Uterus (tissue), 4 donors: ENCODE results near the gene RAD51B. TPM values are rescaled to one million over a fixed set of nuclear protein-coding genes. Genes with fewer than 3 reads are reported as not detected.

Source experiments
- DNase-seq, 2 donors: peaks; one replicate each; pipeline ENCODE4 v3.0.0-alpha.2; 2019 to 2020
- H3K27ac ChIP-seq, 2 donors: fragments of 200-600 bp; sonication (generic); 1 replicate in 1 of 2; 2 replicates in 1 of 2; pipeline ENCODE4 v1.5.1; 2016 to 2018
- H3K27me3 ChIP-seq, 2 donors: fragments of 200-600 bp; sonication (generic); one replicate each; pipeline ENCODE4 v1.5.1; 2018 to 2019; ENCODE audit warnings: control low read depth in 1 of 2
- H3K36me3 ChIP-seq, 2 donors: fragments of 200-600 bp; sonication (generic); one replicate each; pipeline ENCODE4 v1.5.1; 2019; ENCODE audit warnings: control low read depth in 1 of 2
- H3K4me1 ChIP-seq, 2 donors: fragments of 200-600 bp; sonication (generic); one replicate each; pipeline ENCODE4 v1.5.1; 2018 to 2019; ENCODE audit warnings: control low read depth in 1 of 2
- H3K4me3 ChIP-seq, 2 donors: fragments of 200-600 bp; sonication (generic); 1 replicate in 1 of 2; 2 replicates in 1 of 2; pipeline ENCODE4 v1.5.1; 2018 to 2019; ENCODE audit warnings: mild to moderate bottlenecking in 1 of 2
- H3K9me3 ChIP-seq, 2 donors: fragments of 200-600 bp; sonication (generic); one replicate each; pipeline ENCODE4 v1.5.1; 2019; ENCODE audit warnings: control low read depth in 1 of 2
- CTCF ChIP-seq, 4 experiments: fragments of 200-600 bp in 2 of 4; fragments of 450-650 bp in 2 of 4; sonication (generic) in 2 of 4; IDR thresholded peaks; one replicate each; pipeline ENCODE4 v1.5.1; 2016 to 2019; ENCODE audit warnings: antibody characterized with exemption in 4 of 4, mild to moderate bottlenecking in 2 of 4, moderate library complexity in 1 of 4
- POLR2A ChIP-seq, 2 donors: fragments of 450-650 bp; IDR thresholded peaks; one replicate each; pipeline ENCODE4 v1.6.1; 2016; ENCODE audit warnings: antibody characterized with exemption in 2 of 2, mild to moderate bottlenecking in 1 of 2, moderate library complexity in 1 of 2
- intact Hi-C: fragments of 100-400 bp; cut with DNase I; formaldehyde crosslinking; loops from one replicate; pipeline ENCODE4 v1.15.1; 2023; ENCODE audit warnings: low total_unique reads
- total RNA-seq, 4 donors: library from RNA; depleted of rRNA in 3 of 4; stranded (reverse); fragments of >200 nt in 3 of 4; gene quantifications; one replicate each; pipeline versions ENCODE4 v1.1.0 to v1.2.4, GENCODE V29; 2014 to 2023
- donor health status: DM: yes; HTN: yes; CAD: no.

The RAD51B gene
- total RNA-seq, 4 donors from 2014 or later = 29.5 to 100.0 (median 70.3) TPM

- H3K4me3 ChIP-seq = no peak overlapping the region
- no peak for TF ChIP-seq CTCF (IDR thresholded peaks at IDR 0.05)
- no peak for TF ChIP-seq POLR2A (IDR thresholded peaks at IDR 0.05)
- intact Hi-C loops = no loop called here
- no peaks in the 10 kb centered on the region for H3K36me3 ChIP-seq
- H3K27me3 ChIP-seq = no peaks in the 10 kb centered on the region
- peaks cover 0 to 19% of the 10 kb centered on the region in 2 donors for H3K4me1 ChIP-seq
- H3K27ac ChIP-seq = peak overlapping the region; percentile 66 to 89
- no peak for DNase-seq
- H3K9me3 ChIP-seq = no peaks in the 10 kb centered on the region
Measured at GRCh38 chr14:68230950-68231717, 411.6 kb downstream of the RAD51B start.

DNA sequence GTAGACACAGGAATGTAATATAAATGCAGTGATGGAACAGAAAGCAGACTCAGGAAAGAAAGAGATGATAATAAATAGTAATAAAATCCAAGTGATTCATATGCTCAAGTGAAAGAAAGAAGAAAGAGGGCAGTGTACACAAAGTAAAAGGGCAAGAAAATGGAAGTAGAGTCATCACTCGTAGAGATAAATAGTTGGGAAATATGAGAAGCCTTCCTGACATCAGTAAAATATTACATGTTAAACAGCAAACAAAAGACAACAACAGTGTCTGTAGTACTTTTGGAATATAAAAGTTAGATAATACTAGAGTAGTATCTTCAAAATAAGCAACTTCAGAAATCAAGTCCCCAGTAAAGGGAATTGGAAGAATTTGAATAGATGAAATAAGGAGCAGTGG, 412.3 kb downstream of the RAD51B start:
- Histone ChIP-seq H3K4me1 (peaks cover 0 to 19% of the 10 kb centered on the region in 2 donors), H3K36me3 (no peaks in the 10 kb centered on the region), H3K27me3 (no peaks in the 10 kb centered on the region), H3K4me3 (no peak overlapping the region), H3K27ac (peak overlapping the region; percentile 66 to 89), H3K9me3 (no peaks in the 10 kb centered on the region)
- TF ChIP-seq POLR2A (IDR thresholded peaks at IDR 0.05) (no peak), CTCF (IDR thresholded peaks at IDR 0.05) (peak in 2 of 4 experiments; percentile 6 to 7)
- intact Hi-C loops = no loop called here
- DNase-seq = no peak

GRCh38 chr14:68232300-68233055, 412.9 kb downstream of the RAD51B start:
- intact Hi-C loops = no loop called here
- TF ChIP-seq CTCF (IDR thresholded peaks at IDR 0.05) (no peak), POLR2A (IDR thresholded peaks at IDR 0.05) (no peak)
- Histone ChIP-seq H3K9me3 (no peaks in the 10 kb centered on the region), H3K36me3 (no peaks in the 10 kb centered on the region), H3K4me3 (no peak overlapping the region), H3K4me1 (peaks cover 0 to 19% of the 10 kb centered on the region in 2 donors), H3K27ac (peak overlapping the region; percentile 66 to 89), H3K27me3 (no peaks in the 10 kb centered on the region)
- peak; percentile 66 to 90 for DNase-seq

DNA sequence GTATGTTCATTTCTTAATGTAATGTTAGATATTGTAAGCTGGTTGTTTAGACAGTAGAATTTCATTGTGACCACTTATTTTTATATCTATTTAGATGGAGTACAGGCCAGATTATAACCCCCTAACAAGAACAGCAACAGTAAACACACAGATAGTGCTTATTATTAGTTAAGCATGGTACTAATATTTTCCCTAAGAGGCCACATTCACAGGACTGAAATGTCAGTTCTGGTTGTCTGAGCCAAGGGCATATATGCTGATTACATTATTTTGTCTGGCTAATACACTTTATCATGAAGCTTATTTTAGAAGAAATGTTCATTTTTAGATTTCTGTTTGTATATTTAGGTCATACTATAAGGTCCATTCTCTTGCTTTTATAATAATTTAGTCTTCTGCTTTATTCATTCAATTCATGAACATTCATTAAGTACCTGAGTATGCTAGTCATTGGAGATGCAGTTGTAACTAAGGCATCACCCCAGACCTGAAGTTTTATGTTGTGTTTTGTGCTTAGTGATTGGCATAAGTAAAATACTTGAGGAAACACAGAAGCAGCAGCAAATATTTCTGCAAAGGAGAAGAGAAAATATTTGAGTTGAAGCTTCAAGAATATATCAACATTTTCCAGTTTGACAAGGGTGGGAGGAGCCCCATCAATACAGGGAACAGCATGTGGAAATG, 413.7 kb downstream of the RAD51B start:
- TF ChIP-seq CTCF (IDR thresholded peaks at IDR 0.05) = no peak
- TF ChIP-seq POLR2A (IDR thresholded peaks at IDR 0.05) = no peak
- no peak for DNase-seq
- Histone ChIP-seq H3K9me3 (no peaks in the 10 kb centered on the region), H3K36me3 (no peaks in the 10 kb centered on the region), H3K4me3 (no peak overlapping the region), H3K27me3 (no peaks in the 10 kb centered on the region), H3K4me1 (peaks cover 0 to 25% of the 10 kb centered on the region in 2 donors), H3K27ac (peak overlapping the region; percentile 66 to 89)
- intact Hi-C loops = no loop called here
